Measurements from ENCODE around the gene COL1A2. TPM values are rescaled to one million over a fixed set of nuclear protein-coding genes. Genes with fewer than 3 reads are reported as not detected.
A peak's percentile ranks its signal among the peaks of the same experiment; 100 is the strongest.

COL1A2 gene
- total and polyA plus RNA-seq, 2 of the 4 experiments (the other 2 are of a cell fraction) = 1,211 to 4,454 TPM

- intact Hi-C loops (cut with micrococcal nuclease) = no loop called here
Measured at GRCh38 chr7:94440451-94441039, 45.9 kb downstream of the COL1A2 start.

More at GRCh38 chr7:94440451-94441039, 45.9 kb downstream of the COL1A2 start:
- no peaks in the 10 kb centered on the region for H3K36me3 ChIP-seq (ENCODE audit: control insufficient read depth, insufficient read depth, low read length)
- peaks cover 8% of the 10 kb centered on the region for H3K4me1 ChIP-seq (ENCODE audit: control insufficient read depth, insufficient read depth, low read length)
- H3K9me3 ChIP-seq (ENCODE audit: control insufficient read depth, insufficient read depth, low read length) = no peaks in the 10 kb centered on the region
- H2AFZ ChIP-seq (replicated peaks; ENCODE audit: low read length, poor library complexity) = no peak overlapping the region
- H3K27ac ChIP-seq (ENCODE audit: insufficient read depth, low read length) = no peak overlapping the region
- no peaks in the 10 kb centered on the region for H4K20me1 ChIP-seq (ENCODE audit: insufficient read depth, low read length)
- peak; percentile 6; the same call in 1 of the 2 replicates for ATAC-seq (ENCODE audit: low read depth)
- in situ Hi-C loops (cut with MboI; ENCODE audit: low sequenced_read_pairs) = loop anchor here (25.0 kb wide), 1 partner anchor 528 kb away; the partner anchor contains the start of genes GNG11 and GNGT1
- no peak overlapping the region for H3K56ac ChIP-seq (ENCODE audit: extremely low read depth, insufficient read depth, low read length)
- H3K4me2 ChIP-seq (ENCODE audit: low read depth, low read length) = no peak overlapping the region
- no peak overlapping the region for H3K23ac ChIP-seq (ENCODE audit: low read depth, low read length)
- DNase-seq = peak; percentile 20
- no peak overlapping the region for H2BK120ac ChIP-seq (ENCODE audit: low read depth, low read length)
- no peak overlapping the region for H3K4me3 ChIP-seq (ENCODE audit: insufficient read depth, low read depth, low read length)
- no peak overlapping the region for H2AK5ac ChIP-seq (ENCODE audit: low read depth, low read length)
- ChIA-PET POLR2A (ENCODE audit: unreplicated experiment) (interaction anchor here (0.6 kb wide), 2 partner anchors 183 to 994 kb away, joined by 3 to 13 read pairs; partner anchors contain the start of gene PON2), CTCF (interaction anchor here (0.7 to 8.2 kb wide), 4 partner anchors 9 to 158 kb away, joined by 4 to 79 read pairs (median 5); no protein-coding TSS in a partner anchor)
- no peak overlapping the region for H2AK9ac ChIP-seq (replicated peaks; ENCODE audit: low read depth, low read length, poor library complexity)
- H4K5ac ChIP-seq (ENCODE audit: low read depth, low read length) = no peak overlapping the region
- no CpG with 5 or more reads among the region's 7 CpGs for whole genome bisulfite sequencing, 2 experiments (ENCODE audit: extremely low coverage in 2 of 2, insufficient read length in 1 of 2)
- no peak overlapping the region for H2BK5ac ChIP-seq (ENCODE audit: low read depth, low read length, poor library complexity, severe bottlenecking)
- no peak overlapping the region for H2BK20ac ChIP-seq (ENCODE audit: low read depth, low read length)
- dilution Hi-C loops (cut with HindIII; ENCODE audit: low sequenced_read_pairs, unreplicated experiment) = no loop called here
- H3K9me1 ChIP-seq (ENCODE audit: insufficient read depth, low read length) = no peaks in the 10 kb centered on the region; the same call in 1 of the 2 replicates
- H3K14ac ChIP-seq (replicated peaks; ENCODE audit: low read depth, low read length) = no peak overlapping the region
- no peak overlapping the region for H2BK15ac ChIP-seq (ENCODE audit: low read depth, low read length)
- no peaks in the 10 kb centered on the region for H3K79me1 ChIP-seq (ENCODE audit: low read depth in 1 of 2, low read length in 2 of 2)
- H3K4ac ChIP-seq (ENCODE audit: low read depth, low read length) = no peak overlapping the region
- no peaks in the 10 kb centered on the region for H3K27me3 ChIP-seq (ENCODE audit: control insufficient read depth, insufficient read depth, low read length)
- no peak overlapping the region for H3K9ac ChIP-seq (ENCODE audit: low read depth, low read length)
- TF ChIP-seq RFX5 (IDR thresholded peaks at IDR 0.05; ENCODE audit: low read depth, low read length) (peak; percentile 71), RAD21 (IDR thresholded peaks at IDR 0.05; ENCODE audit: low read length) (no peak)
- BruUV-seq (replicated peaks) = no TSS peak
- no peak overlapping the region for H4K8ac ChIP-seq (ENCODE audit: low read depth in 2 of 2, low read length in 2 of 2)
- no peak overlapping the region for H4K91ac ChIP-seq (ENCODE audit: insufficient read depth, low read depth, low read length)
- no peak overlapping the region; the same call in 1 of the 2 replicates for H3K18ac ChIP-seq (ENCODE audit: low read depth, low read length)
